Coronary artery (tissue), 2 donors: ENCODE measurements around the gene NCOA1.

Experiments
- DNase-seq: peaks from one replicate; pipeline ENCODE4 v3.0.0-alpha.2; 2017; ENCODE audit warnings: low spot score
- H3K27ac ChIP-seq, 2 donors: fragments of 200-600 bp; sonication (generic); one replicate each; pipeline ENCODE4 v1.5.1; 2016 to 2019
- H3K4me3 ChIP-seq: fragments of 200-600 bp; sonication (generic); 2 replicates; pipeline ENCODE4 v1.5.1; 2016; ENCODE audit warnings: mild to moderate bottlenecking, moderate library complexity
- CTCF ChIP-seq: fragments of 200-600 bp; sonication (generic); IDR thresholded peaks from one replicate; pipeline ENCODE4 v1.5.1; 2019; ENCODE audit warnings: antibody characterized with exemption

Gene NCOA1

GRCh38 chr2:24538720-24539119 lies 47.7 kb downstream of the NCOA1 start:
- DNase-seq: no peak
- no peak for TF ChIP-seq CTCF
- Histone ChIP-seq H3K27ac (no peak overlapping the region), H3K4me3 (no peak overlapping the region)

- no peak overlapping the region for H3K27ac ChIP-seq
- TF ChIP-seq CTCF: no peak
- DNase-seq: no peak
- H3K4me3 ChIP-seq: no peak overlapping the region
Observed at GRCh38 chr2:24539258-24539657, 48.2 kb downstream of the NCOA1 start.

- TF ChIP-seq CTCF: no peak
- Histone ChIP-seq H3K27ac (no peak overlapping the region), H3K4me3 (no peak overlapping the region)
- DNase-seq: no peak
Observed at GRCh38 chr2:24540011-24540477, 49.0 kb downstream of the NCOA1 start.

GRCh38 chr2:24541621-24542020 lies 50.6 kb downstream of the NCOA1 start:
- H3K27ac ChIP-seq: no peak overlapping the region
- TF ChIP-seq CTCF: no peak
- DNase-seq: no peak
- H3K4me3 ChIP-seq: no peak overlapping the region

- no peak for TF ChIP-seq CTCF
- Histone ChIP-seq H3K4me3 (no peak overlapping the region), H3K27ac (no peak overlapping the region)
- DNase-seq: no peak
Observed at GRCh38 chr2:24542269-24542872, 51.3 kb downstream of the NCOA1 start.

GRCh38 chr2:24543252-24543651 lies 52.2 kb downstream of the NCOA1 start:
- no peak overlapping the region for H3K27ac ChIP-seq
- no peak overlapping the region for H3K4me3 ChIP-seq
- no peak for TF ChIP-seq CTCF
- DNase-seq: no peak

- TF ChIP-seq CTCF: no peak
- Histone ChIP-seq H3K4me3 (no peak overlapping the region), H3K27ac (no peak overlapping the region)
- no peak for DNase-seq
Observed at GRCh38 chr2:24544456-24545115, 53.5 kb downstream of the NCOA1 start.
